Ovary (tissue), 9 donors: Measurements from ENCODE around the gene ITPR2. TPM values are rescaled to one million over a fixed set of nuclear protein-coding genes. Genes with fewer than 3 reads are reported as not detected.

Experiments
- DNase-seq, 5 donors: peaks; one replicate each; pipeline ENCODE4 v3.0.0-alpha.2; 2019 to 2020
- H3K27ac ChIP-seq, 2 donors: fragments of 200-600 bp; one replicate each; pipeline versions ENCODE4 v1.5.1 to v1.8.0; 2019 to 2022
- H3K27me3 ChIP-seq: fragments of 200-600 bp; one replicate; pipeline ENCODE4 v1.8.0; 2022
- H3K36me3 ChIP-seq: fragments of 200-600 bp; sonication (generic); one replicate; pipeline ENCODE4 v1.5.1; 2019
- H3K4me1 ChIP-seq: one replicate; pipeline ENCODE4 v1.8.1; 2013; ENCODE audit warnings: mild to moderate bottlenecking, moderate library complexity; ENCODE audit not compliant: insufficient read depth
- H3K4me3 ChIP-seq: fragments of 200-600 bp; sonication (generic); one replicate; pipeline ENCODE4 v1.5.1; 2017
- H3K9me3 ChIP-seq, 2 donors: fragments of 200-600 bp in 1 of 2; sonication (generic) in 1 of 2; one replicate each; pipeline versions ENCODE4 v1.5.1 to v1.8.1; 2013 to 2019; ENCODE audit warnings: mild to moderate bottlenecking in 1 of 2, moderate library complexity in 1 of 2
- EP300 ChIP-seq: sonication (generic); formaldehyde crosslinking; IDR thresholded peaks from one replicate; pipeline ENCODE4 v1.6.1; 2017; ENCODE audit warnings: antibody characterized with exemption
- POLR2A ChIP-seq: fragments of 450-650 bp; IDR thresholded peaks from one replicate; pipeline ENCODE4 v1.6.1; 2017; ENCODE audit warnings: antibody characterized with exemption, mild to moderate bottlenecking, moderate library complexity
- WGBS, 3 donors: extraction: QIAGEN DNeasy Blood & Tissue Kit in 1 of 3; methylation state at CpG; one replicate each; pipeline versions ENCODE4 v1.1.5 to v1.1.7; 2013 to 2017; 5-methylcytosine and 5-hydroxymethylcytosine counted together
- intact Hi-C, 4 donors: fragments of 100-400 bp; cut with DNase I; formaldehyde crosslinking; loops; one replicate each; pipeline versions ENCODE4 v1.11.0 to v1.15.1; 2022 to 2023
- polyA plus RNA-seq, 2 donors: library from polyadenylated mRNA; stranded (reverse); fragments of 200-250 nt in 1 of 2; fragments of 350-450 nt in 1 of 2; fragmentation: Illumina TruSeq in 1 of 2; extraction: RNeasy Lipid Tissue Mini Kit (QIAGEN cat#74804) in 1 of 2; gene quantifications; one replicate each; pipeline ENCODE4 v1.2.3, GENCODE V29; 2013 to 2014
- total RNA-seq, 7 donors: library from RNA; depleted of rRNA in 2 of 7; stranded (reverse); fragments of >200 nt in 2 of 7; fragmentation: NEBNext Ultra II Directional in 3 of 7; extraction: Animal tissue kit (Norgen Biotek cat#: 25700) in 3 of 7; gene quantifications; one replicate each; pipeline versions ENCODE4 v1.1.0 to v1.2.4, GENCODE V29; 2016 to 2023
- TF ChIP-seq, protein P1 (sequence below), 3 donors: fragments of 450-650 bp in 2 of 3; fragments of 200-600 bp in 1 of 3; IDR thresholded peaks; one replicate each; pipeline versions ENCODE4 v1.5.1 to v1.8.0; 2016 to 2022; ENCODE audit warnings: antibody characterized with exemption in 3 of 3, mild to moderate bottlenecking in 1 of 3
- donor health status: DM: no; HTN: no; CAD: no; lungs with moderate emphysema.
- donor health status: DM: no; HTN: no; CAD: no.
- donor health status: Bipolar disorder and iron deficiency.
- donor health status: DM: yes; HTN: yes; CAD: no.
- donor health status: DM: no; HTN: no; CAD: no.
- donor health status: DM: yes; HTN: yes; CAD: no.

The ITPR2 gene
- total and polyA plus RNA-seq, 9 donors = 5.9 to 51.1 (median 32.9) TPM

- intact Hi-C loops = loop anchor here in 1 of 4 donors (5.0 kb wide), 1 partner anchor 519 kb away; no protein-coding TSS in a partner anchor
- H3K36me3 ChIP-seq = no peaks in the 10 kb centered on the region
- no peaks in the 10 kb centered on the region for H3K27me3 ChIP-seq
- H3K4me1 ChIP-seq = no peaks in the 10 kb centered on the region
- H3K4me3 ChIP-seq = no peak overlapping the region
- DNase-seq = no peak
- TF ChIP-seq EP300 (no peak), POLR2A (no peak)
- TF ChIP-seq, protein P1, sequence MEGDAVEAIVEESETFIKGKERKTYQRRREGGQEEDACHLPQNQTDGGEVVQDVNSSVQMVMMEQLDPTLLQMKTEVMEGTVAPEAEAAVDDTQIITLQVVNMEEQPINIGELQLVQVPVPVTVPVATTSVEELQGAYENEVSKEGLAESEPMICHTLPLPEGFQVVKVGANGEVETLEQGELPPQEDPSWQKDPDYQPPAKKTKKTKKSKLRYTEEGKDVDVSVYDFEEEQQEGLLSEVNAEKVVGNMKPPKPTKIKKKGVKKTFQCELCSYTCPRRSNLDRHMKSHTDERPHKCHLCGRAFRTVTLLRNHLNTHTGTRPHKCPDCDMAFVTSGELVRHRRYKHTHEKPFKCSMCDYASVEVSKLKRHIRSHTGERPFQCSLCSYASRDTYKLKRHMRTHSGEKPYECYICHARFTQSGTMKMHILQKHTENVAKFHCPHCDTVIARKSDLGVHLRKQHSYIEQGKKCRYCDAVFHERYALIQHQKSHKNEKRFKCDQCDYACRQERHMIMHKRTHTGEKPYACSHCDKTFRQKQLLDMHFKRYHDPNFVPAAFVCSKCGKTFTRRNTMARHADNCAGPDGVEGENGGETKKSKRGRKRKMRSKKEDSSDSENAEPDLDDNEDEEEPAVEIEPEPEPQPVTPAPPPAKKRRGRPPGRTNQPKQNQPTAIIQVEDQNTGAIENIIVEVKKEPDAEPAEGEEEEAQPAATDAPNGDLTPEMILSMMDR (IDR thresholded peaks at IDR 0.05) = no peak
- no peaks in the 10 kb centered on the region for H3K9me3 ChIP-seq
- WGBS, 3 donors = 92 to 97% (median 95%) methylated on average over 6 of the region's 6 CpGs
- no peak overlapping the region for H3K27ac ChIP-seq
Observed at GRCh38 chr12:26611598-26611997, 221.4 kb downstream of the ITPR2 start.

DNA sequence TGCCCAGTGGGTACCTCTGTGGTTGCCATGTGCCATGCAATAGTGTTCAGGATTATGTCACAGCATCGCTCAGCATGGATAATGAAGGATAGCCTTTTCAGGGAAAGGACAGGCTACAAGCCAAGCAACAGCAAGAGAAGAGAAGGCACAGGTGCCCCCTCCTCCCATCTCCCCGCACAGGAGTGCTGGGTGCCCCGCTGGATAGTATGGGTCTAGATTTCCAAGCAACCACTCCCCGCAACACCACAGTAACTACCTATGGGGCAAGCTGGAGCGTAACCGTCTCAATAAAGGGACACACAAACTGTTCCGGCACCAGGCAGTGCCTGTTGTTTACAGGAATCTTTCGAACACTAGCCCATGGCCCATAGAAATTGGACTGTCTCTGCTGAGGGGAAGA, 222.2 kb downstream of the ITPR2 start:
- Histone ChIP-seq H3K27ac (no peak overlapping the region), H3K27me3 (no peaks in the 10 kb centered on the region), H3K4me3 (no peak overlapping the region), H3K36me3 (no peaks in the 10 kb centered on the region), H3K4me1 (no peaks in the 10 kb centered on the region), H3K9me3 (no peaks in the 10 kb centered on the region)
- intact Hi-C loops = loop anchor here in 1 of 4 donors (5.0 kb wide), 1 partner anchor 518 kb away; no protein-coding TSS in a partner anchor
- WGBS, 3 donors = 94 to 98% (median 96%) methylated on average over 8 of the region's 8 CpGs
- DNase-seq = no peak
- TF ChIP-seq POLR2A (no peak), EP300 (no peak)
- TF ChIP-seq, protein P1 (IDR thresholded peaks at IDR 0.05) = no peak

GRCh38 chr12:26609986-26610385, 223.0 kb downstream of the ITPR2 start:
- H3K4me1 ChIP-seq = no peaks in the 10 kb centered on the region
- H3K27ac ChIP-seq = no peak overlapping the region
- no peak overlapping the region for H3K4me3 ChIP-seq
- WGBS, 3 donors = 72 to 89% (median 81%) methylated on average over 1 of the region's 1 CpG
- TF ChIP-seq POLR2A = no peak
- TF ChIP-seq, protein P1 (IDR thresholded peaks at IDR 0.05) = no peak
- no peak for TF ChIP-seq EP300
- DNase-seq = no peak
- H3K27me3 ChIP-seq = no peaks in the 10 kb centered on the region
- H3K36me3 ChIP-seq = no peaks in the 10 kb centered on the region
- H3K9me3 ChIP-seq = no peaks in the 10 kb centered on the region
- intact Hi-C loops = loop anchor here in 1 of 4 donors (5.0 kb wide), 1 partner anchor 518 kb away; no protein-coding TSS in a partner anchor

DNA sequence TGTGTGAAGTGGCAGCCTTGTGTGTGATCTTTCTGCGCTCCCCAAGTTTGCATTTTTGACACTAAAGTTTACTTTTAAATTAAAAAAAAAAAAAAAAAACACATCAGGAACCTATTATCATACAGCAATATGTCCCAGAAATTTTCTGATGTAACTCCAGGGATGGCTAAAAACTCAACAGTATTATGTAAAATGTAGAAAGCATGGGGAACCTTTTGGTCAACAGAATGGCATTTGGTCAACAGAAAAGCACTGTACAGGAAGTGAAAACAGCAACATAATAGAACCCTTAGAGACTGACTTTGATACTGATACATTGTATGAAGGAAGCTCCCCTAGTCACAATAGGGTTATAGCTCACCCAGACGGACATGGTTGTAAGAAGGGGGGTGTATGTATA, 224.3 kb downstream of the ITPR2 start:
- no peaks in the 10 kb centered on the region for H3K27me3 ChIP-seq
- no peak overlapping the region for H3K27ac ChIP-seq
- TF ChIP-seq POLR2A = no peak
- TF ChIP-seq, protein P1 (IDR thresholded peaks at IDR 0.05) = no peak
- H3K9me3 ChIP-seq = no peaks in the 10 kb centered on the region
- 86 to 92% (median 87%) methylated on average over 2 of the region's 2 CpGs for WGBS, 3 donors
- intact Hi-C loops = no loop called here
- no peaks in the 10 kb centered on the region for H3K36me3 ChIP-seq
- H3K4me1 ChIP-seq = no peaks in the 10 kb centered on the region
- DNase-seq = no peak
- H3K4me3 ChIP-seq = no peak overlapping the region
